Measurements from ENCODE around the gene BRD4.
A peak's percentile ranks its signal among the peaks of the same experiment; 100 is the strongest.

Gene BRD4

DNA sequence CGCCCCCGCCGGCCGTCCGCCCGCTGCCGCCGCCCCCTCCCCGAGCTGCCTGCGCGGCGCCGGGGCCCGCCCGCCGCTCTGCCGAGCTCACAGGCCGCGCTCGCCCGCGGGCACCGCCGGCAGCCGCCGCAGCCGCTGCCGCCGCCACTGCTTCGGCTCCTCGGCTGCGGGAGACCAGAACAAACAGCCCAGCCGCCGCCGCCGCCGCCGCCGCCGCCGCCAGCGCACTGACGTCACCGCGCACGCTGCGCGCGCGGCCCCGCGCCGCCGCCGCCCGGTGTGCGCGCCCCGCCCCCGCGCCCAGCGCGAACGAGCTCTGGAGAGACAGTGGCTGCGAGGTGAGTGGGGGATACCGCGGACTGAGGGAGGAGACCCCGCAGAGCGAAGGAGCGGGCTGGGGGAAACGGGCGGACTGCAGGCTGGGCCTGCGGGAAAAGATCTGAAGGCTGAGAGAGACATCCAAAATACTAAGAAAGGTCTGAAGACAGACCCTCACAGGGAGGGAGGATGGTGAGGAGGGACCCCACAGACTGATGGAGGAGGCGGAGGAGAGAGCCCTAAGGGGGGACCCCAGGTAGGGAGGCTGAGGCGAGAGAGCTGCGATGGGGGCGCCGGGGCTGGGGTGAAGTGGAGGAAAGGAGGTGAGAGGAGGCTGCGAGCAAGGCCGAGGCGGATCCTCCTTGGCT lies at the start of gene BRD4:
Gene BRD4, minus strand, starts transcription at position 229 of the 686 bp plus-strand sequence. CDS start 59,440 bp downstream, outside the sequence.
- peak within 1 kb of the TSS; percentile 94 for H3K4me3 ChIP-seq (ENCODE audit: low read length)
- H3K27me3 ChIP-seq (ENCODE audit: insufficient read depth, low read length) = no peaks in the 10 kb centered on the region
- peak within 1 kb of the TSS; percentile 93 for H2AFZ ChIP-seq (ENCODE audit: low read depth, low read length)
- H3K9me3 ChIP-seq (ENCODE audit: low read length) = no peaks in the 10 kb centered on the region
- H3K36me3 ChIP-seq (ENCODE audit: insufficient read depth, low read length) = peaks cover 6% of the 10 kb centered on the region
- H3K4me1 ChIP-seq (ENCODE audit: insufficient read depth, low read length) = peaks cover 17% of the 10 kb centered on the region

- H3K4me1 ChIP-seq (ENCODE audit: insufficient read depth, low read length) = peaks cover 10% of the 10 kb centered on the region
- no peaks in the 10 kb centered on the region for H3K27me3 ChIP-seq (ENCODE audit: insufficient read depth, low read length)
- no peak overlapping the region for H2AFZ ChIP-seq (ENCODE audit: low read depth, low read length)
- peaks cover 21% of the 10 kb centered on the region for H3K36me3 ChIP-seq (ENCODE audit: insufficient read depth, low read length)
- no peaks in the 10 kb centered on the region for H3K9me3 ChIP-seq (ENCODE audit: low read length)
- H3K4me3 ChIP-seq (ENCODE audit: low read length) = no peak overlapping the region
These were observed 49.5 kb upstream of the BRD4 start for GRCh38 chr19:15381864-15382263.

DNA sequence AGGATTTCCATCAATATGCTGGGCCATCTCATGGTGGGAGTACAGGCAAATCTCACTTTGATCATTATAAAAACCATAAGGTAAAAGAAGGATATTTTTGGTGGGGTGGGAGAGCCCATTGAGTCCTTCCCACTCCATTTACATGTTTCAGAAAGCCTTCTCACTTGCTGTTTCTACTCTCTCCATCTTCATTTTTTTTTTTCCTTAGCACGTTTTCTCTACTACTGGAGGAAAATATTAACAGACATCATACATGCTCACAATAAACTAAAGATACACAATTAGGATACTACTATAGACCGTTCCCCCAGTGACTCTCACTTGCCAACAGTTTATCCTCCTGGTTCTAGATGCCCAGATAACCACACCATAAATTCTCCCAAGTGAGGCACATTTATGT lies 49.1 kb upstream of the BRD4 start:
- H3K4me3 ChIP-seq (ENCODE audit: low read length) = no peak overlapping the region
- no peaks in the 10 kb centered on the region for H3K9me3 ChIP-seq (ENCODE audit: low read length)
- peaks cover 12% of the 10 kb centered on the region for H3K4me1 ChIP-seq (ENCODE audit: insufficient read depth, low read length)
- peaks cover 20% of the 10 kb centered on the region for H3K36me3 ChIP-seq (ENCODE audit: insufficient read depth, low read length)
- H2AFZ ChIP-seq (ENCODE audit: low read depth, low read length) = no peak overlapping the region
- H3K27me3 ChIP-seq (ENCODE audit: insufficient read depth, low read length) = no peaks in the 10 kb centered on the region

DNA sequence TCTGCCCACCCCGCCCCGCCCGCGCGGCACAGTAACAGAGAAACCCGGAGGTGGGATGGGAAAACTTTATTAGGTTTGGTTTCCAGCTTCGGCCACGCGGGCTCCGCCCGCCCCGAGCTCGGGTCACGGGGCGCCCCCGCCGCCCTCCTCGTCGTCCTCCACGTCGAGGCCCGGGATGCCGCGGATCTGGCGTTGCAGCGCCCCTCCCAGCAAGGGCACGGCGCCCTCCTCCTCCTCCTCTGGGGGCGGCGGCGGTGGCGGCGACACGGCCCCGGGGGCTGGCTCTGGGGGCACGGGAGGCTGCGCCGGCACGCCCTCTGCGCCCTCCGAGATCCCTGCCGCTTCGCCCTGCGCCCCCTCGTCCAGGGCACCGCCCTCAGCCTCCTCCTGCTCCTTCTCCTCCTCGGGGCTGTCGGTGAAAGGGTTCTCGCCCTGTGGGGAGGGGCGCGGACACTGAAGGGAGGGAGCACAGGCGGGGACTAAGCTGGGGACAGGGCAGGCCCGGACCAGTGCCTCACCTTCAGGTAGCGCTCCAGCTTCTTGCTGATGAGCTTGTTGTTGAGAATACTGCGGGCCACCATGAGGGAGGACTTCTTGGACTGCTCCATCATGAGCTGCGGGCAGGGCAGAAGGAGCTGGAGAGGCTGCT lies 47.8 kb upstream of the BRD4 start:
- Histone ChIP-seq H3K4me1 (ENCODE audit: insufficient read depth, low read length) (peaks cover 12% of the 10 kb centered on the region), H2AFZ (ENCODE audit: low read depth, low read length) (no peak overlapping the region), H3K4me3 (ENCODE audit: low read length) (peak overlapping the region; percentile 34), H3K36me3 (ENCODE audit: insufficient read depth, low read length) (peaks cover 14% of the 10 kb centered on the region), H3K27me3 (ENCODE audit: insufficient read depth, low read length) (no peaks in the 10 kb centered on the region), H3K9me3 (ENCODE audit: low read length) (no peaks in the 10 kb centered on the region)

GRCh38 chr19:15379083-15379998 lies 47.0 kb upstream of the BRD4 start, which contains the start of gene AKAP8:
Gene AKAP8, minus strand, starts transcription at chr19:15379787. Its CDS starts 56 bp downstream, at chr19:15379731.
- Histone ChIP-seq H3K4me1 (ENCODE audit: insufficient read depth, low read length) (peaks cover 12% of the 10 kb centered on the region), H3K9me3 (ENCODE audit: low read length) (no peaks in the 10 kb centered on the region), H3K36me3 (ENCODE audit: insufficient read depth, low read length) (peaks cover 14% of the 10 kb centered on the region), H3K27me3 (ENCODE audit: insufficient read depth, low read length) (no peaks in the 10 kb centered on the region), H2AFZ (ENCODE audit: low read depth, low read length) (peak within 1 kb of the TSS; percentile 9), H3K4me3 (ENCODE audit: low read length) (peak within 1 kb of the TSS; percentile 96)

- Histone ChIP-seq H3K9me3 (ENCODE audit: low read length) (no peaks in the 10 kb centered on the region), H3K27me3 (ENCODE audit: insufficient read depth, low read length) (no peaks in the 10 kb centered on the region), H3K4me3 (ENCODE audit: low read length) (peak overlapping the region; percentile 96), H2AFZ (ENCODE audit: low read depth, low read length) (peak overlapping the region; percentile 9), H3K4me1 (ENCODE audit: insufficient read depth, low read length) (peaks cover 12% of the 10 kb centered on the region), H3K36me3 (ENCODE audit: insufficient read depth, low read length) (peaks cover 16% of the 10 kb centered on the region)
These were observed 46.3 kb upstream of the BRD4 start for GRCh38 chr19:15378534-15379082.

DNA sequence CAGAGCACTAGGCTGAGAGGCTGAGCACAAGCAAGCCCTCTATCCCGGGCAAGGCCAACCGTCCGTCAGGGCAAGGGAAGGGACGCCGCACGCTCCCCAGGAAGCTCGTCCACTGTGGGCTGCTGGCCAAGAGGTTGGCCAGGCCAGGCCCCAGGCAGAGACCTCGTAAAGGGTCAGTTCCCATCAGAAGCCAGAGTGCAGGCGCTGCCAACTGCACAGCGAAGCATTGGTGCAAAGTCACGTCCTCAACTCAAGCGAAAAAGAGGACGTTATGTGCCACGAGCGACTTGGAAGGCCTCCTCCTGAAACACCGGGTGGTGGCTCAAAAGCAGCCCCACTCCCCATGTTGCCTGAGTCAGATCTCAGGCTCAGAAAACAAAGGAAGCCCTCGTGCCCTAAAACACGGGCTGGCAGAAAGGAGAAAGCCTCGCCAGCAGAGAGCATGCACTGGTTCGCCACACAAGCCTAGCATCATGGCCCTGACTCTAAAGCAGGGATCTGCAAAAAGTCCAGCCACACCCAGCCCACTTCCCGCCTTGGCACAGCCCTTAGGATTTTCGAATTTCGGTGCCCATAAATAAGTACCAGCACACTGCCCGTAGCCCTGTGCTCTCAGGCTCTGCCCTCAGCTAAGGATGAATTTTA lies 42.6 kb upstream of the BRD4 start:
- no peak overlapping the region for H2AFZ ChIP-seq (ENCODE audit: low read depth, low read length)
- peaks cover 30% of the 10 kb centered on the region for H3K36me3 ChIP-seq (ENCODE audit: insufficient read depth, low read length)
- no peak overlapping the region for H3K4me3 ChIP-seq (ENCODE audit: low read length)
- no peaks in the 10 kb centered on the region for H3K27me3 ChIP-seq (ENCODE audit: insufficient read depth, low read length)
- H3K9me3 ChIP-seq (ENCODE audit: low read length) = no peaks in the 10 kb centered on the region
- H3K4me1 ChIP-seq (ENCODE audit: insufficient read depth, low read length) = peaks cover 12% of the 10 kb centered on the region

DNA sequence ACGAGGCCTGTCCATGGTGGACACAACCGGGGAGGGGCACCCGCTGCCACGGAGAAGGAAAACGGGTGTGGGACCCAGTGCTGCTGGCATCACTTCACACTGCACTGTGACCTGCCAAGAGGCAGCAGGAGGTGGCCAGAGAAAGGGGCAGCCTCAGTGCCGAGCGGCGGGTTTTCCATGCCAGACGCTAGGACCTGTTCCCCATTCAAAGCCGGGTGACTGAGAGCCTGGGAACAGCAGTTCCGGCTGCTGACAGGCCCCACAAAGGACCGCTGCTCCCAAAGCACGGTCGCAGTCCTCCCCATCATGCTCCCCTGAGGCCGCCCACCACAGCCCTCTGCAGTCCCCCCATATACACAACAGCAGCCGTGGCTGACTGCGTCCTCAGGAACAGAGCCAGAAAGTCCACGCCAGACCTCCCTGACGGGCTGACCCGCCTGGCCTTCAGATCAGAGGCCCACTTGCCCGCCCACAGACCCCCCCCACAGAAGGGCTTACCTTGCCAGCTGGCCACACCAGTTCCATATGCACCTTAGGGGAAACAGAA lies 41.8 kb upstream of the BRD4 start:
- no peak overlapping the region for H2AFZ ChIP-seq (ENCODE audit: low read depth, low read length)
- peaks cover 12% of the 10 kb centered on the region for H3K4me1 ChIP-seq (ENCODE audit: insufficient read depth, low read length)
- H3K9me3 ChIP-seq (ENCODE audit: low read length) = no peaks in the 10 kb centered on the region
- H3K27me3 ChIP-seq (ENCODE audit: insufficient read depth, low read length) = no peaks in the 10 kb centered on the region
- no peak overlapping the region for H3K4me3 ChIP-seq (ENCODE audit: low read length)
- peaks cover 37% of the 10 kb centered on the region for H3K36me3 ChIP-seq (ENCODE audit: insufficient read depth, low read length)

DNA sequence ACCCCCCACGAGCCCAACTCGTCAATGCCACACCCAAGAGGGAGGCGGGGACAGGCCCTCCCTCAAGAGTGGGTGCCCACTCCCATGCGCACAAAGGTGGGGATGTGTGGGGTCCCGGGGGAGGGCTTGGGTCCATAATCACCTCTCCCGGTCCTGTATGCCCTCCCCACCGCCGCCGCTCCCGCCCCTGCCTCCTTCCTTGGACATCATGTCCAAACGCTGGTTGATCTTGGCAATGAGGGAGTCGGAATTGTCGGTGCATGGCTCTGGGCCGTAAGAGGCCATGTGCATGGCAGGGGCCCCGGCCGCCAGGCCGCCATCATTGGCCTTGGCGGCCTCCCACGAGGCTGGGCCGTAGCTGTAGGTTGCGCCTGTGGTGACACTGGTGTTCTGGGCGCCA lies 41.3 kb upstream of the BRD4 start:
- no peaks in the 10 kb centered on the region for H3K9me3 ChIP-seq (ENCODE audit: low read length)
- H3K4me1 ChIP-seq (ENCODE audit: insufficient read depth, low read length) = peaks cover 12% of the 10 kb centered on the region
- H3K27me3 ChIP-seq (ENCODE audit: insufficient read depth, low read length) = no peaks in the 10 kb centered on the region
- peaks cover 42% of the 10 kb centered on the region for H3K36me3 ChIP-seq (ENCODE audit: insufficient read depth, low read length)
- H2AFZ ChIP-seq (ENCODE audit: low read depth, low read length) = no peak overlapping the region
- H3K4me3 ChIP-seq (ENCODE audit: low read length) = no peak overlapping the region

DNA sequence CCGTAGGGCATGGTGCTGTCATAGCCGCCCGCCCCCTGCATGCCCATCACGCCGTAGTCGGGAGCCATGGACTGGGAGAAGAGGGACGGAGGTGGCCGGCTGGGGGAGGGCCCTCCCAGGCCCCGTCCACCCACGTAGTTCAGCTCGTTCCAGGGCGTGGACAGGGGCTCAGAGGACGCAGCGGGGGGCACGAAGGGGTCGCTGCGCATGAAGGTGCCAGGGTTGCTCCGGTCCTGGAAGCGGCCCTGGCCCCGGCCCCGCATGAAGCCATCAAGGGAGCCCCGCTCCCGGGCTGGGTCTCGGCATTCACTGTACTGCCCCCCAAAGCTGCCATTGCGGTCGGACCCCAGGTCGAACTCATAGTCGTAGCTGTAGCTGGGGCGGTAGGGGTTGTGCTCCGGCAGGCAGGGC lies 40.6 kb upstream of the BRD4 start:
- no peaks in the 10 kb centered on the region for H3K9me3 ChIP-seq (ENCODE audit: low read length)
- peaks cover 50% of the 10 kb centered on the region for H3K36me3 ChIP-seq (ENCODE audit: insufficient read depth, low read length)
- no peak overlapping the region for H3K4me3 ChIP-seq (ENCODE audit: low read length)
- peaks cover 10% of the 10 kb centered on the region for H3K4me1 ChIP-seq (ENCODE audit: insufficient read depth, low read length)
- H3K27me3 ChIP-seq (ENCODE audit: insufficient read depth, low read length) = no peaks in the 10 kb centered on the region
- no peak overlapping the region for H2AFZ ChIP-seq (ENCODE audit: low read depth, low read length)

GRCh38 chr19:15372470-15372869 lies 40.1 kb upstream of the BRD4 start:
- H3K4me1 ChIP-seq (ENCODE audit: insufficient read depth, low read length) = peaks cover 6% of the 10 kb centered on the region
- peaks cover 54% of the 10 kb centered on the region for H3K36me3 ChIP-seq (ENCODE audit: insufficient read depth, low read length)
- no peak overlapping the region for H2AFZ ChIP-seq (ENCODE audit: low read depth, low read length)
- no peaks in the 10 kb centered on the region for H3K9me3 ChIP-seq (ENCODE audit: low read length)
- no peaks in the 10 kb centered on the region for H3K27me3 ChIP-seq (ENCODE audit: insufficient read depth, low read length)
- H3K4me3 ChIP-seq (ENCODE audit: low read length) = no peak overlapping the region

DNA sequence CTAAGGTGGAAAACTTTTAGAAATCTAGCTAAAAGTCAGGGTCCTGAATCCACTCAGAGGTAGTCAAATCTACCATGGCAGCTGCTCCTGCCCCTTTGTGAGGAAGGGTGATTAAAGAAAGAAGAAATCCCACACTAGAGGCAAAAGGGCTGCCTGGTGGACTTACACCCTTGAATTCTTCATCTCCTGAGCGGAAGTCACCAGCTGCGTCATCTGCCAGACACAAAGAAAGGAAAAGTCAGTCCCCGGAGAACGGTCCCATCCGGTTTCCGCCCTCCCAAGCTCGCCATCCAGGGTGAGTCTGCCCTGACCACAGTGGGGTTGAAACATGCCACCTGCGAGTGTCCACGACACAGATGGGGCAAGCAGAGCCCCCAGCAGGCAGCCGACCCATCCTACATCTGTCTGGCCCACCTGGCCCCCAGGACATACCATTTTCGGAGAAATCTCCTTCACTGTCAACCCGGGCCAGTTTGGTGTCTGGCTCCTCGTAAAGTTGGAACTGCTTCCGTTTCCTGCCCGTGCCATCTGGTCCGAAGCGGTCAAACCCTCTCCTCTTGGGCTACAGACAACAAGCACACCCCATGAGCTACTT lies 39.5 kb upstream of the BRD4 start:
- H3K27me3 ChIP-seq (ENCODE audit: insufficient read depth, low read length) = no peaks in the 10 kb centered on the region
- H3K9me3 ChIP-seq (ENCODE audit: low read length) = no peaks in the 10 kb centered on the region

More for the DNA sequence above, 39.5 kb upstream of the BRD4 start:
- H3K4me3 ChIP-seq (ENCODE audit: low read length) = no peak overlapping the region
- peaks cover 2% of the 10 kb centered on the region for H3K4me1 ChIP-seq (ENCODE audit: insufficient read depth, low read length)
- no peak overlapping the region for H2AFZ ChIP-seq (ENCODE audit: low read depth, low read length)
- H3K36me3 ChIP-seq (ENCODE audit: insufficient read depth, low read length) = peaks cover 56% of the 10 kb centered on the region

Measured in neuron (in vitro differentiated cells).